22Rv1 (cell line): ENCODE results near the gene SEMA3C.

Experiments used
- H3K27ac ChIP-seq: fragments of 450-650 bp; 2 replicates; pipeline ENCODE4 v1.5.1; 2017
- CTCF ChIP-seq: fragments of 450-650 bp; IDR thresholded peaks from 2 replicates; pipeline ENCODE4 v1.5.1; 2017; ENCODE audit warnings: mild to moderate bottlenecking
- ZFX ChIP-seq: fragments of 450-650 bp; IDR thresholded peaks from 2 replicates; pipeline ENCODE4 v1.6.1; 2017; ENCODE audit warnings: antibody characterized with exemption, borderline replicate concordance

The SEMA3C gene

GRCh38 chr7:80818181-80818580 is 100.7 kb downstream of the SEMA3C start:
- TF ChIP-seq CTCF (no peak), ZFX (no peak)
- no peak overlapping the region for H3K27ac ChIP-seq

- TF ChIP-seq CTCF (no peak), ZFX (no peak)
Observed at GRCh38 chr7:80816806-80817205, 102.0 kb downstream of the SEMA3C start.

DNA sequence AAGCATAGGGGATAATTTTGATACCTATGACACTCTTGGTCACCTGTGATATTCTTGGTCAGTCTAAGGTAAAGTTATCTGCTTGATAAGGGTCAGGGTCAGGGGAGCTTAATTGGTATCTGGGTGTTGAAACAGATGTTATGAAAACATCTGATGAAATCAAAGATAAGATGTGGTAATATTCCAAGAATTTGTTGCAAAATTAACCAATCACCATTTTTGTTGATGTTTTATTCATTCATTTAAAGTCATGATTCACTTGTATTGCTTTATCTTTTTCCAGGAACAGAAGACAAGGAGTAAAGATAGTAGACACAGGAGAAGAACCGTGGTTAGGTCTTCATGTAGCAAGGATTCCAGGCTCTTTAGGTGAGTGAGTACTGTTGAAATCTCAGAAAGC is 103.1 kb downstream of the SEMA3C start:
- TF ChIP-seq CTCF (no peak), ZFX (no peak)
- H3K27ac ChIP-seq = no peak overlapping the region

More at GRCh38 chr7:80816806-80817205, 102.0 kb downstream of the SEMA3C start:
- H3K27ac ChIP-seq = no peak overlapping the region

DNA sequence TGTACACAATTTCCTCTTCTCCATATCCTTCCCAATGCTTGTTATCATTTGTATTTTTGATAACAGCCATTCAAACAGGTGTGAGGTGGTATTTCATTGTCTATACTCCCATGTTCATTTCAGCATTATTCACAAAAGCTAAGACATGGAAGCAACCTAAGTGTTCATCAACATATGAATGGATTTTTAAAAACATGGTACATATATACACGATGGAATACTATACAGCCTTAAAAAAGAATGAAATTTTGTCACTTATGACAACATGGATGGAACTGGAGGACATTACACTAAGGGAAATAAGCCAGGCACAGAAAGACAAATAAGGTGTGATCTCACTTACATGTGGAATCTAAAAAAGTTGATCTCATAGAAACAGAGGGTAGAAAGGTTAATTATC is 109.3 kb downstream of the SEMA3C start:
- H3K27ac ChIP-seq = no peak overlapping the region
- TF ChIP-seq CTCF = no peak

DNA sequence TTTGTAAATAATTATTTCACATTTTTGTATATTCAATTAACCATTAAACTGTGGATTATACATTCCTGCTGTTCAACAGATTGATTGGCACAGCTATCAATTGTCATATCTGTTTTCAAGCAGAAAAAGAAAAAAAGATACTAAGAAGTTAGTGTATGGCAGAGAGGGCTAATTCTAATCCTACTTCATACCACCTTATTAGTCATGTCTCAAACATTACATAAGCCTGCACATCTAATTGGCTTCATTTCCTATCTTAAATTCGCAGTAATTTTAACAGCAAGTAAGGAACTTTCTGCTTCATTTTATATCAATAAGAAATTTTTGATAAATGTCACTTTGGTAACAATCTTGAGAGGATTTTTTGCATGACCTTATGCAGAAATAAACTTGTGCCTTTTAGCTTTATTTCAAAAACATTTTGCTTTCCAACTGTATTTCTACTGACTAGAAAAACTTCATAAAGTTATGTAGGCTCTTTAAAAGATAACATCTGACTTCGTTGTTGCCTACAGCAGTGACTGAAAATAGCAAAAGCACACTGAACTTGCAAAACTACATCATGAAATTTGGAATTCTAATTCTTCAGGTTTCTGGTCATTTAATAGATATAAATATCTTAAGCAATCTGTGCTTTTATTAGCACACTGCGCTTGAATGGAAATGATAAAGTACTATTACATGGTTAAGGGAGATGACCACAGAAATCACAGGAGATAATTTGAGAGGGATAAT is 111.5 kb downstream of the SEMA3C start:
- no peak for TF ChIP-seq ZFX
- TF ChIP-seq CTCF = no peak
- no peak overlapping the region for H3K27ac ChIP-seq

DNA sequence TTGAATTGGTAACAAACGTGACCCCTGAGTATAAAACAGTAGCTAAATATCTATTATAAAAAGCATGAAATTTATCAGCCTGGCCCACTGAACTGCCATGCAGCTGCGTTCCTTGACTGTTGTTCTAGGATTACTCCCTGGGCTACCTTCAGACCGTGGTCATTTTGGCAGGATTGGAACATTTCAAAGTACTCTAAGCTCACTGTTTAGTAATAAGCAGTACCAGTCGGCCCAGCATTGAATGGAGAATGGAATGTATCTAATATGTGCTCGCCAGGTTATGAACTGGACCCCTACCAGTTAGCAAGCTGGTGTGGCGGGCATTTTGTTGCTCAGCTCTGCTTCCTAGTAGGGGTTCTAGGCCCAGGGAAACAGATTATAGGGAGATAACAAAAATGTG is 112.2 kb downstream of the SEMA3C start:
- no peak for TF ChIP-seq CTCF
- no peak overlapping the region for H3K27ac ChIP-seq

GRCh38 chr7:80804589-80804988 is 114.3 kb downstream of the SEMA3C start:
- H3K27ac ChIP-seq = no peak overlapping the region
- TF ChIP-seq ZFX = no peak
- TF ChIP-seq CTCF = no peak
